Measurements from ENCODE around the gene SLC26A9.

SLC26A9 gene

DNA sequence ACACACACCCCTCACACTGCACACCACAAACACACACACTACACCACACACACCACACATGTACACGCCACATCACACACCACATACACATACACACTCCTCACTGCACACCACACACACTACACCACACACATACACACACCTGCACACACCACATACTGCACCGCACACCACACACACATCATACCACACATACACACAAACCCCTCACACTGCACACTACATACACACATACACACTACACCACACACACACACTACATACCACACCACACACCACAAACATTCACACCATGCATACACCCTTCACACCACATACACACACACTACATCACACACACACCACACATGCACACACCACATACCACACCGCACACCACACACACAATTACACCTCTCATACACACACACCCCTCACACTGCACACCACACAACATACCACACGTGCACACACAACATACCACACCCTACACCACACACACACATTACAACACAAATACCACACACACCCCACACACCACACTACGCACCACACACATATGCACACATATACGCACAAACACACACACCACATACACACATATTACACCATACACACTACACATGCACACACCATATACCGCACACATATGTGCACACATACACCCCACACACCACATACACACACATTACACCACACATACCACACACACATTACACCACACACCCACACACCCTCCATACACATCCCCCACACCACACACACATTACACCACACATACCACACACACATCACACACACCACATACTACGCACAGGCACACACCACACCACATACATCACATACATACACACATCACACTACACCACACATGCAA lies 30.3 kb upstream of the SLC26A9 start:
- no peak for DNase-seq

DNA sequence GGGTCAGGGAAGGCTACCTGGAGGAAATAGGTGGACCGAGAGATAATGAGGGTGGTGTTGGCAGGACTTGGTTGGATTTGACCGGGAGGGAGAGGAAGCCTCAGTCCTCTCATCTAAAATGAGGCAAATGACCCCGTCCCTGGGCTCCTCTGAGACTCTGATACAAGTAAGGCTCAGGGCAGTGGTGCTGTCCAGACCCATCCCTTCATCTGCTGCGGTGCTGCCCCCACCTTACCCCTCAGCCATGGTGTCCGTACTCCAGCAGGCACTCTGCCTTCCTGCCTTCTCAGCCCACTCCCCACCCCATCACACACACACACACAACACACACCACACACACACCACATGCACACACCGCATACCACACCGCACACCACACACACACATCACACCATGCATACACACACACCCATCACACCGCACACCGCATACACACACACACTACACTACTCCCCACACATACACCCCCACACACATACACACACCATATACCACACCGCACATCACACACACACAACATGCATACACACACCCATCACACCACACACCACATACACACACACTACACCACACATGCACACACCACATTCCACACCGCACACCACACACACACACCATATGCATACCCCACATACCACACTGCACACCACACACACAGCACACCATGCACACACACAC lies 29.4 kb upstream of the SLC26A9 start:
- no peak for DNase-seq

DNA sequence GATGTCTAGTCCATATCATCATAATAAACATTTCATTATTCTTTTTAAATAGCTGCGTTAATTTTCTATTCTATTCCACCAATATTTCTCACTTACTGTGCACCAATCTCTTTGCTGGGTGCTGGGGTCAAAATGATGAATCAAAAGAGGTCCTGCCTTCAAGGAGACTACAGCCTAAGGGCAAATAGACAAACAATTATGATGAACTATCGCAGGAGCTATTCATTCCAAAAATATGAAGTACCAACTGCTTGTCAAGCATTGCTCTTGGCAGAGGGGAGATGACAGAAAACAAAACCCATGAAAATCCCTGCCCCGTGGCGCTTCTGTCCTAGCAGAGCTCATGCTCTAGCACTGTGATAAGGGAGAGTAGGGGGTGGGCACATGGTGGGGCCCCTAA lies 28.8 kb upstream of the SLC26A9 start:
- DNase-seq, result no peak

DNA sequence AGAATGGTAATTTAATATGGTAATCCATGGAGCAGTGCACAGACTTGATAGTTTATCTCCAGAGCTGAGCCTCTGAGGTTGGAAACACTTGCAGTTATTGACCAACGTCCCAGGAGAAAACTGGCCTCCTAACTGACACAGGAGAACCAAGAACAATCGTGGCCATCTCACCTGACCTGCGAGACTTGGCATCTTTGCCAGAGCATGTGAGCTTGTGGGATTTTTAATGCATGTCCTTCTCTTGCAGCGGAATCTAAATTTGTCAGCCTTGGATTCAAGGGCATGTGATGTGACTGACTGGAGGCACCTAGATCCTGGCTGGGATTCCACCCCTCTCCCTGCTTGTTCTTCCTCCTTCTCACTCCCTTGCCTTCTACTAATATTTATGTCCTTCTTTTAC lies 27.8 kb upstream of the SLC26A9 start:
- no peak for DNase-seq

DNA sequence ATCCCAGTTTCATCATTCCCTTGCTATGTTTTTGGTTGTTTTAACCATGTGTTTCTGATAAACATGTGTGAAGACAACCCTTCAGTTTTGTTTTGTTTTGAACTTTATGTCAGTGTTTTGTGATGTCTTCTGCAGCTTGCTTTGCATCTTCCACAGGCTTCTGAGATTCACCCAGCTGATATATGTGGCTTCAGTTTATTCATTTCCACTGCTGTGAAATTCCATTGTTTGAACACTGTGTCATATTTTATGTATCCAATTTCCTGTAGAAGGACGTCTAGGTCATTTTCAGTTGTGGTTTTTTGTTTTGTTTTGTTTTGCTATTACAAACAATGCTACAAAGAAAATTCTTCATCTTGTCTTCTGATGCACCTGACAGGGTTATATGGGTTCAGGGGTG lies 27.2 kb upstream of the SLC26A9 start:
- DNase-seq, result no peak

DNA sequence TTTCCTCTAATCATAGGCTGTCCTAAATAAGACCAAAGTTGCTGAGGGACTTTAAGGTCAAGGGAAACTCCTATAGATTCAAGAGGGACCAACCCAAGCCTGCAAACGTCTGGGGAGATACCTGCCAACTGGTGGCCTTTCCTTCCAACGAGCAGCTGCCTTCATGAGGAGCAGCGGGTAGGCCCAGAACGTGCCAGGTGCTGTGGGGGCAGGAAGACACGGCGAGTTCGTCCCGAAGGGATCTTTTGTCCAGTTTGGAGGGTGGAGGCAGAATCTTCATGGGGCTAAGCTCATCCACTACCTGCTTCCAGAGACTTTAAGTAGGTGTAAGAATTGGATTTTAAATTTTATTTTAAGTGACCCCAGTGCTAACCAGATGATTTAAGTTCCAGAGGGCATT lies 26.0 kb upstream of the SLC26A9 start:
- no peak for DNase-seq

DNA sequence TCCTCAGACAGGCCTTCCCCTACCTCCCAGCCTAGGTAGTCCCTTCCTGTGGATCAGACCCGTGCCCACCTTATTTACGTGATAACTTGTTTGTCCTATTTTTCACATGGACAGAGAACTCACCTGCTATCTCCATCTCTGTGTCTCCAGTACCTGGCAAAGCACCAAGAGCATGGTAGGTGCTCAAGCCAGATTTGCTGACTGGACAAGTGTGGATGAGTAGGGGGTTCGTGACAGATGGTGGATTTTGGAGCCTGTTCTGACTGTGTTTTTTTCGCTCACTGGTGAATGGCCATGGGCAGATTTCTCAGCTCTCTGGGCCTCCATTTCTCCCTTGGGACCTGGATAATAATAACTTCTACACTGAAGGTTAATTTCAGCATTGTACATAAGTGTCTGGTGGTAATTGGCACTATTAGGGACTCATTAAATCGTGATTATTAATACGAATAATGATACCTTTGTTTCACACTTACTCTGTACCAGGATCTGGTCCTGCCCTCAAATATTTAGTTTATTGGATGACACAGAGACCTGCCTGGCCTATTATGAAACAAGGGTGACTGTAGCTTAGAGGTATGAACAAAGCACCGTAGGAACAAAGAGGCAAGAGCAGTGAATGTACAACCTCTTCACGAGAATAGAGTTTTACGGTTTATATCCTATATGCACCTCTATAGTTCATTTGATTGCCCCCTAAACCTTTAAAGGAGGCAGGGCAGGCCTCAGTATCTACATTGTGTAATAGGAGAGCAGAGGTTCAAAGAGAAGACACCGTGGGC lies 24.5 kb upstream of the SLC26A9 start:
- no peak for DNase-seq

DNA sequence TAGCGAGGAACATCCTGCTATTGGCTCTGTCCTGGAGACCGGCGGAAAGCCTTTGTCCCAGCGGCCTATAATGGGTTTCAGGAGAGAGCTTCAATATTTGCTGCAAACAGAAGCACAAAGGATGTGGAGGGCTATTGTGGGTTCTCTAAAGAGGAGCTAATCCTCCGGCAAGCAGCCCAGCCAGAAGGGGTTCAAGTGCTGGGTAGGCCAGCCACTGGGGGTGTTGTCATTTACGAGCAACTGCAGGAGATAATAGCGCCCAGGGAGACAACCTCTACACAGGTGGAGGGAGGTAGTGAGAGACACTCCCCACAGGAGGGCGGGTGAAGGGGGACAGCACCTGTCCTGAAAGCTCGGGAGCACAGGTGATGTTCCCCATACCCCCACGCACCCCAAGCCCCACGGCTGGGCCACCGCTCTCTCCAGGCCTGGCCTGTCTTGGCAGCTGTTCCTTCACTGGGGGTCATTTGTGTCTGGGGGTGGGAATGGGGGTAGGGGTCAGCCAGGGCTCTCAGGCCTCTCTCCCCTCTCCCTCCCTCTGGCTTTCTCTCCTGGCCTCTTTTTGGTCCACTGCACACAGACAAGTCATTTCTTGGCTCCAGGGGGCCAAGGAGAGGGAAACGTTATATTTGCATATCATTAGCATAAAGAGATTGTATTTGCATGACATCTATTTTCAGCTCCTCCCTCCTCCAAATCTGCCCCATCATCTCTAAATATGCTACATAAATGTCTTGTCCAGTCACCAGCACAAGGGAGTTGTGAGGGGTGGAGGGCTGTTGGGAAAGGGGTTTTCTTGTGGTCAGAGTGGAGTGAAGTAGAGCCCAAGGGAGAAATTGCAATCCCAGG lies 22.0 kb upstream of the SLC26A9 start:
- DNase-seq, result no peak

DNA sequence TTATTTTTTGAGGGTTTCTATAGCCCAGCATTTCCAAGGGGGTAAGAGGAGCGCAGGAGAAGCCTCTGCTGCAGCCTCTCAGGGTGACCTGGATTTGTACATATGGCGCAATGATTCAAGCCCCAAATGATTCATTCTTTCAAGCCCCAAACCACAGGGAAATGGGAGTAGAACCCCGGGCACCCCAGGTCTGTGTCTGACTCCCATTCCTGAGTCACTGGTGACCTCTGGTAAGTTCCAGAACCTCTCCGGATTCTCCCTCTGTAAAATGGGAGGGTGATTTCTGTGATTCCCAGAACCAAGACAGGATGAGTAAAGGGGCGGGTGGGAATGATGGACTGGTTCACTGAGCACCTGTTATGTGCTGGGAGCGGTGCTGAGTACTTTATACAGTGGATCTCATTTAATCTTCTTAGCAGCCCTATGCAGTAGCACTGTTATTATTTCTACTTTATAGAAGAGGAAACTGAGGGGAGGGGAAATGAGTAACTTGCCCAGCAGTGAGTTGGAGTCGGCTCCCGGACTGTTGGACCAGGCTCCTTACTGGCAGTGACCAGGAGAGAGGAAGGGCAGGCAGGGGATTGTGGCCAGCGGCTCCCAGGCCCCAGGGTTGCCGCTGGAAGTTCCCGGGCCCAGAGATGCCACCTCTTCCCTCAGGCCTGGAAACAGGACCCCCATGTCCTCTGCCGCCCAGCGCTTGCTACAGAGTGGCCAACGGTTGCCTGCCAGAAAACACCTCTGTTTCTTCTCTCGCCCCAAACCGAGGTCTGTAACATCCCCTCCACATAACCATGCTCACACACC lies 20.3 kb upstream of the SLC26A9 start:
- no peak for DNase-seq

DNA sequence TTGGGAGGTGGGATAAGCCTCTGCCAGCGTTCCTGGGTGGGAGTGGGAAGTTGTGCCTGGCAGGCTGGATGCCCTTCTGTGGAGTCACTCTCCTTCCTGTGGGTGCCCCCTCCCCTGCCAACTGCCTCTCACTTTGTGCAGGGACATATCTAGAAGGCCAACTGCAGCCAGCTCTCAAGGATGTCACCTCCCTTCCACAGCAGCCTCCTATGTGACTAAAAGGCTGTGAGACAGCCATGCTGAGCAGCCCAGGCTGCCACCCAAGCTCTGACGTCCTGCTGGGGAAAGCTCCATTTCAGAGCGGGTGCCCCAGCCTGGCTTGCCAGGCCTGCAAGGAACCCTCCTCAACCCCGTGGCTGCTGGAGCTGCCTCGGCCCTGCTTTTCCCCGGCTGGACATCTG lies 19.6 kb upstream of the SLC26A9 start:
- DNase-seq, result no peak

DNA sequence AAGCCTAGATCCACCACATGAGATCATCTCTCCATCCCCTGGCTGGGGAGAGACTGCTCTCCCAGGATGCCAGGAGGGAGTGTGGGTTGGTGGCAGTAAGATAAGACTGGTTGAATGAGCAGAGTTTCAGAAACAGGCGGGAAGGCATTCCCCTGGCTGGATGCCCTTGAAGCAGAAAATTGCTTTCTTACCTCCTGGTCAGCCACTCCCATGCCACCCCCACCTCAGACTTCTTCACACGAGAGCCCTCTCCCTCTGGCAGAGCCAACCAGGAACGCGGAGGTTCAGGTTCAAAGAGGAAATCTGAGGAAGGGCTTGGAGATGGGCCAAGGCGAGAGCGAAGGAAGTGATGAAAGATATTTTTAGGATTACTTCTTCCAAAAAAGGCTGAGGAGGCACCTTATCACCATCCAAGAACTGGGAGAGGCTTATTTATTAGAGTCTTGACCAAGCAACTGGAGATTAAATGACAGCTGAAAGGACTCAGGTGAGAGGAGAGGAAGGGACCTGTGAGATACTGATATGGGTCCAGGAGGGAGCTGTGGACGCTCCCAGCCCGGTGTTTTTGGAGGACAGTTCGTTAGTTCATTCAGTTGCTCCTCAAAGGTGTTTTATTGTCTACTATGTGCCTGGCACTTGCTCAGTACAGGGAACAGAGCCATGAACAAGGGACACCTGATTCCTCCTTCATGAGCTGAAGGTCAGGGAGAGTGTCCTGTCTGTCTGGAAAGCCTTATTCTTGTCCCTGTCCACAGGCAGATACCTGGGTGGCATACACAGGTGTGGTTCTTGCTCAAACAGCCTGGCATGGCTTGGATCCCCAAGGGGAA lies 18.9 kb upstream of the SLC26A9 start:
- no peak for DNase-seq

DNA sequence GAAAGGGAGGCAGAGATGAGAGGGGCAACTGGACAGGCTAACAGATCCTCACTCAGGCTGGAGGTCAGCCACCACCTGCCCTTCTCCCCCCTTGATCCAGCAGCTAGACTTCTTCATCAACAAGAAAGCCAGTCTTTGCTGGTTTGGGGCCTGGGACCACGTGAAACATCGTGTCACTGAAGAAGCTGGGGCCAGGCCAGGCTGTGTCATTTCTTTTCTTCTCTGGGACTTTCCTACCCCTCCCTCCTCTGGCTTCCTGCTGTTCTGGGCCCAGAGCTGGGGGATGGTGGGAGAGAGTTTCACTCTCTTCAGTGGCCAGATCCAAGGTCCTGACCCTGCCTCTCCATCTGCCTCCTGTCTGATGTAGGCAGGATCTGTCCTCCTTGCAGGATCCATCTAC lies 18.1 kb upstream of the SLC26A9 start:
- DNase-seq, result no peak

DNA sequence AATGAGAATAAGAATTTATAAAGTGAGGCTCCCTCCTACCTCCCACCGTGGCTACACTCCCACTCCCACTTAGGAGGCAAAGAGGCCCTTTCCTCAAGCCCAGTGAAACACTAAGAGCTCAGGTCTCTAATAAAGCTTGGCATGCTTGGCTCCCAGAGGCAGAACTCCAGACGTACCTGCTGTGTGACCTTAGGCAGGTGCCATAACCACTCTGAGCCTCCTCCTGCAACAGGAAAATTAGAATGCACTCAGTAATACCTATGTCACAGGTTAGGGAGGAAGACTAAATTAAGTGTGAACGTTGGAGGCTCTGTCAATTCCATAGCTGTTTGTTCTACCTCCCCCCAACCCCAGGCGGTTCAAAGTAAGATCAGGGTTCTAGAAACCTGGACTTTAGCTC lies 16.5 kb upstream of the SLC26A9 start:
- DNase-seq, result no peak

DNA sequence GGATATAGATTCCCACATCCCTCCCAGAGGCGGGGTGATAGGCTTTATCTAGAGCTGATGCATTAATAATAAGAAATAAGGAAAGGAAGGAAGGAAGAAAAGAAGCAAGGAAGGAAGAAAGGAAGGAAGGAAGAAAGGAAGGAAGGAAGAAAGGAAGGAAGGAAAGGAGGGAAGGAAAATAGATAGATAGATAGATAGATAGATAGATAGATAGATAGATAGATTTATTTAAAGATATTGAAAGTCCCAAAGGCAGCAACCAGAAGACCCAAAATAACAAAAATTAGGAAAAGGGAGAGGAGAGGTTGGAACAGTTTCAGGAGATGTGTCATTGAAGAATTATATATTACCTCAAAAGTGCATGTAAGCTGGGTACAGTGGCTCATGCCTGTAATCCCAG lies 12.2 kb upstream of the SLC26A9 start:
- no peak for DNase-seq

DNA sequence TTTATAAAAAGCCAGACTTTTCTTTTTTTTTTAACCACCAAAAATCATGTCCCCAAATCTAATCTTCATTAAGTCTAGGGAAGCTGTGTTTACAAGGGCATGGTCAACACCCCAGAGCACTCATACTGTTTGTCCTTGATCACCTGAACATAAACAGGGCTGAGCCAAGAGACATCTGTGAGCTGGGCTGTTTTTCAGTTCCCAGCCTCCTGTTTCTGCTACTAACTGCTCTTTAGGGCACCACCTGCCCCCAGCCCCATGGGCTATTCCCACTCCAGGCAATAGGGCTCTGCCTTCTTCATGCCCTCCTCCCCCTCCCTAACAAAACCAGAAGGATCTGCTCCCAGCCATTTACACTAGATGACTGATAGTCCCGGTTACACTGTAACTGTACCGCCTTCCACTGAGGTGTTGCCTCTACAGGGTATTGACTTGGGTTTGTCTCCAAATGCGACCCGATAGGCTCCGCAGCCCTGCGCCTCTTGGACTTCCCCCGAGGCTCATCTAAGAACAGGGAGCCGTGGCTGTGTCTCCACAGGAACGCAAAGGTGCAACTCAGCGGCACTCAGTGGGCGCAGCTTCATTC lies 11.7 kb upstream of the SLC26A9 start:
- DNase-seq, result no peak

DNA sequence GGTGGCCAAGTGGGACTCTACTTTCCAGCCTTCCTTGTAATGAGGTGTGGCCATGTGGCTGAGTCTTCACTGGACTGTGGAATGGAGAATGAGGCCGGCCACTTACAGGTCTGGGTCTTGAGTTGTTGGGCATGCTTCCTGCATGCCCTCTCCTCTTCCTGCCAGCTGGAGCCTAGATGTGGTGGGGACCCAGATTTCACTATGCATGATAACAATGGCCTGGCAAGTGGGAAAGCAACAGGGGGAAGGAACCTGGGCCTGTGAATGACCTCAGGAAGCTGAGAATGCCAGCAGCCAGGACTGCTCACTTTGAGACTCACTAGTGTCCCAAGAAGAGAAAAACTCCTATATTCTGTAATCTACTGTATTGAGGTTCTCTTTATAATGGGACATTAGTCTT lies 8.5 kb upstream of the SLC26A9 start:
- DNase-seq, result no peak

DNA sequence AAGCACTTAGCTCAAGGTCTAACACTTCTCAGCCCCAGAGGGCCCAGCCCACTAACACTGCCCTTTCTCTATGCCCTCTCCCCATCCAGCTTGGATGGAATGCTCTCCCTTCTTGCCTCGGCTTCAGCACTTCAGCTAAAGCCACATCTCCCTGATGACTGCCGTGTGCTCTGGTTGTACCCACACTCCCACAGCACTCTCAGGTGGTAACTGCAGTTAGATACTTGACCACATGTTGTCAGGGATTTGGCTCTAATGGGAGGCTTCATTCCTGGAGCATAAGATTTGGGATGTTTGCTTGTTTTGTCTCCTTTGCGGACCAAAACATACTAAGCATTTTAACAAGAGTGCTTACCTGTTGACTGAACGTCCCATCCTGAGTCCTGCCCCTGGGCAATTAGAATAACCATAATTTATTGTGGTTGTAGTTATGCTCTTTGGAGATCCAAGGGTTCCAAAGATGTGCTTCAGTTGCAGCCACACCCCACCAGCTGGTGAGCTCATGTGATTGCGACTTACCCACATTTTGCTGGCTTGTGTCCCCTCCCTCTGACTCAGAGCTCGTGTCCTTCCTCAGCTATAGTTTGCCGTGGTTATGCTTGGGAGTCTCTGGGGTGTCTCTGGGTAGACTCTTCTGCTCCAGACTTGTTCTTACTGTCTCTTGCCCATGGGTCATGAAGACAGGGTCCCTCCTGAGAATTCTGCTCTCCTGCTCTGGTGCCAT lies 7.7 kb upstream of the SLC26A9 start:
- no peak for DNase-seq

DNA sequence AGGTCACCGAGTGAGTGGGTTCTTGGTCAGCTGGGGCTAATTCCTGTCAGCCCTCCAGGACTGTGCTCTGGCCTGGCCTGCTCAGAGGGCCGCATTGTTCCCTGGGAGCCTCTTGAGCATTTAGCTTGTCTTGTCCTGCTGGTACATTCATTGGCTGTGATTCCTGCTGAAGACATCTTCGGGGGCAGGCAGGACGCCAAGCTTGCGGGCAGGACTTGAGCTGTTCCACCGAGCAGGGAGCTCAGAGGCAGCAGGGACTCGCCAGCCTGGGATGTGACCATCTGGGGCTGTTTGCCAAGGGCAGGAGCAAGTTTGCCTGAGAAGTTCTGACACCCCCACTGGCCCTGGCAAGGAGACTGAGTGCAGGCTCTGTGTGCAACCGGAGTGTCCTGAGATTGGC lies 7.0 kb upstream of the SLC26A9 start:
- no peak for DNase-seq

DNA sequence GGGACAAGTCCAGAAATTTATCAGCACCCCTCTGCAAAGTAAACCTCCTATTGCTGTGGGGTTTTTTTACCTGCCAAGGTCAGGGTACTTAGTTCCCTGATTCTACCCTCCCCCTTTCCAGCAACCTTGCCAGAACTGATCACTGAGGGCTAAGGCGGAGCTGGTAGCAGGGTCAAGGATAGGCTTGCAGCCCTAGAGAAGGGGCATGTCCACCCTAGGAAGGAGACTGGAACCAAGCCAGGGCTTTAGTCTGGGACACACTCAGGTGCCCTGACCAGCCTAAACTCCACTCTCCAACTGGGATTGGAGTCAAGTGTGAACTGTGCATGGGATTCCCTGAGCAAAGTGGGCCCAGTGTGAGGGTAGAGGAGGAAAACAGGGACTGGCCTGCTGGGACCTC lies 6.5 kb upstream of the SLC26A9 start:
- DNase-seq, result no peak

DNA sequence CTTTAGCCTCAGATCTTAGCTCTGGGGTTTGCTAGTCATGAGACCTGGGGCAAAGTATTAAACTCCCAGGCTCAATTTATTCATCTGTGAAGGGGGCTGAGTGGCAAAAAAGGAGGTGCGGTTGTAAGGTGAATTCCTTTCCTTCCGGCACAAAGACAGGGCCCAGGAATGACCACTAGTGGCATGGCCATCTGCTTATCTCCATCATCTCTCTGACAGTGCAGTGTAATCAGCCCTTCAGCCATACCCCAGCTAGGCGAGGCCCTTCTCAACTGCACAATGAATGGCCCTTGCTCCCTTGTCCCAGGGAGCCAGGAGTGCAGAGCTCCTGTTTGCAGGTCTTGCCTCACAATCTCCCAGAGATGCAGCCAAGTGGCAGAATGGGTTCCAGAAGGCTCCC lies 5.6 kb upstream of the SLC26A9 start:
- no peak for DNase-seq
